Mammary epithelial cell (primary cell): Measurements from ENCODE around the gene RNF138.

Experiments used
- CTCF ChIP-seq, 2 donors: IDR thresholded peaks in 1 of 2; conservative IDR thresholded peaks in 1 of 2; 2 replicates each; pipeline ENCODE4 v1.5.1; 2011 to 2012; ENCODE audit warnings: inconsistent platforms in 2 of 2, low read length in 2 of 2, mild to moderate bottlenecking in 2 of 2, control low read depth in 1 of 2, low read depth in 1 of 2; ENCODE audit not compliant: insufficient read depth in 1 of 2; ENCODE audit errors: extremely low read depth in 1 of 2
- EZH2 ChIP-seq: IDR thresholded peaks from 2 replicates; pipeline ENCODE4 v1.6.1; 2012; ENCODE audit warnings: low read length, inconsistent platforms, borderline replicate concordance

- TF ChIP-seq CTCF (conservative IDR thresholded peaks at IDR 0.05 in 1 of 2, IDR thresholded peaks at IDR 0.05 in 1 of 2; ENCODE audit: extremely low read depth in 1 of 2, insufficient read depth in 1 of 2, low read depth in 1 of 2, low read length in 2 of 2) (no peak), EZH2 (no peak)
Measured at GRCh38 chr18:32095900-32096229, 4.2 kb downstream of the RNF138 start.
